ENCODE data around the gene SIX5.

Gene SIX5

DNA sequence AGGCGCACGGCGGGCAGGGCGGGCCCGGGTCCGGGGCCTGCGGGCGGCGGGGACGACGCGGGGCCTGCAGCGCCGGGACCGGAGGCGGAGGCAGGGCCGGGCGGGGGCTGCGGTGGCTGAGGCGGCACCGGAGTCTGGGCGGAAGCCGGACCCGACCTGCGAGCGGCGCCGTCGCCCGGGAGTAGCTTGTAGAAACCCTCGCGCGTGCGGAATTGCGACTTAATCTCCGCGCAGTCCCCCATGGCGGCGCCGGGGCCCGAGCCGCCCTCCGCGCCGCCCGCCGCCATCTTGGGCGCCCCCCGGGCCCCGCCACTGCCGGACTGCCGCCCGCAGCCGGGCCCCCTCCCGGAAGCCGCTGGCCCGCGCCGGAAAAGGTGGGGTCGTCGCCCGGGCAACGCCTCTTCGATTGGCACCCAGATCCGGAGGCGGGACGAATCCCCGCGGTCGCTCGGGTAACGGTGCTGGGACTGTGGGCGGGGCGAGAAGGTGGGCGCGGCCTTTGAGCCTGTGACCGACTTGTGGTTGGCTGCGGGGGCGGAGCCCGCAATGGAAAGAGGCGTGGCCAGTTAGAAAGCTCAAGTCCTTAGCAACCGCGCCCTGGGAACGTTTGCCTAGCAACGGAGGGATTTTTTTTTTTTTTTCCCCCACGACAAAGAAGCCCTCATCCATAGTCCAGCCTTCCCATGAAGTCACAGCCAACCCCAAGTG, 23.6 kb upstream of the SIX5 start, which contains the start of gene DMWD:
Gene DMWD, minus strand, starts transcription at position 376 of the 708 bp plus-strand sequence. Its CDS starts 89 bp downstream, at position 287.
- Histone ChIP-seq H3K79me2 (ENCODE audit: insufficient read depth, low read length) (0 out of 2 replicates have a peak, but pooled peaks cover 4% of the 10 kb centered on the region), H3K9ac (ENCODE audit: low read depth, low read length, poor library complexity, severe bottlenecking) (peak within 1 kb of the TSS; percentile 60), H3K4me3 (ENCODE audit: low read length, poor library complexity, severe bottlenecking) (peak within 1 kb of the TSS; percentile 79), H3K27me3 (ENCODE audit: insufficient read depth, low read length, poor library complexity, severe bottlenecking) (no peaks in the 10 kb centered on the region), H3F3A (ENCODE audit: low read depth) (peaks cover 4% of the 10 kb centered on the region; the same call in 1 of the 2 replicates), H2AFZ (ENCODE audit: low read length) (no peak within 1 kb of the TSS), H3K9me3 (ENCODE audit: insufficient read depth, low read depth, low read length) (no peaks in the 10 kb centered on the region), H3K4me1 (ENCODE audit: insufficient read depth, low read length, poor library complexity, severe bottlenecking) (peaks cover 22% of the 10 kb centered on the region), H4K20me1 (ENCODE audit: insufficient read depth, low read length, poor library complexity, severe bottlenecking) (peaks cover 32% of the 10 kb centered on the region), H3K4me2 (ENCODE audit: low read depth, low read length, poor library complexity, severe bottlenecking) (peak within 1 kb of the TSS; percentile 93), H3K36me3 (ENCODE audit: insufficient read depth, low read length) (peaks cover 5% of the 10 kb centered on the region; the same call in 1 of the 2 replicates), H3K9me2 (replicated peaks; ENCODE audit: low read depth, low read length) (no peaks in the 10 kb centered on the region)
- no peak for TF ChIP-seq EZH2phosphoT487 (IDR thresholded peaks at IDR 0.05; ENCODE audit: borderline replicate concordance)
- TF ChIP-seq, protein P1, sequence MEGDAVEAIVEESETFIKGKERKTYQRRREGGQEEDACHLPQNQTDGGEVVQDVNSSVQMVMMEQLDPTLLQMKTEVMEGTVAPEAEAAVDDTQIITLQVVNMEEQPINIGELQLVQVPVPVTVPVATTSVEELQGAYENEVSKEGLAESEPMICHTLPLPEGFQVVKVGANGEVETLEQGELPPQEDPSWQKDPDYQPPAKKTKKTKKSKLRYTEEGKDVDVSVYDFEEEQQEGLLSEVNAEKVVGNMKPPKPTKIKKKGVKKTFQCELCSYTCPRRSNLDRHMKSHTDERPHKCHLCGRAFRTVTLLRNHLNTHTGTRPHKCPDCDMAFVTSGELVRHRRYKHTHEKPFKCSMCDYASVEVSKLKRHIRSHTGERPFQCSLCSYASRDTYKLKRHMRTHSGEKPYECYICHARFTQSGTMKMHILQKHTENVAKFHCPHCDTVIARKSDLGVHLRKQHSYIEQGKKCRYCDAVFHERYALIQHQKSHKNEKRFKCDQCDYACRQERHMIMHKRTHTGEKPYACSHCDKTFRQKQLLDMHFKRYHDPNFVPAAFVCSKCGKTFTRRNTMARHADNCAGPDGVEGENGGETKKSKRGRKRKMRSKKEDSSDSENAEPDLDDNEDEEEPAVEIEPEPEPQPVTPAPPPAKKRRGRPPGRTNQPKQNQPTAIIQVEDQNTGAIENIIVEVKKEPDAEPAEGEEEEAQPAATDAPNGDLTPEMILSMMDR (conservative IDR thresholded peaks at IDR 0.05; ENCODE audit: low read length) = no peak

DNA sequence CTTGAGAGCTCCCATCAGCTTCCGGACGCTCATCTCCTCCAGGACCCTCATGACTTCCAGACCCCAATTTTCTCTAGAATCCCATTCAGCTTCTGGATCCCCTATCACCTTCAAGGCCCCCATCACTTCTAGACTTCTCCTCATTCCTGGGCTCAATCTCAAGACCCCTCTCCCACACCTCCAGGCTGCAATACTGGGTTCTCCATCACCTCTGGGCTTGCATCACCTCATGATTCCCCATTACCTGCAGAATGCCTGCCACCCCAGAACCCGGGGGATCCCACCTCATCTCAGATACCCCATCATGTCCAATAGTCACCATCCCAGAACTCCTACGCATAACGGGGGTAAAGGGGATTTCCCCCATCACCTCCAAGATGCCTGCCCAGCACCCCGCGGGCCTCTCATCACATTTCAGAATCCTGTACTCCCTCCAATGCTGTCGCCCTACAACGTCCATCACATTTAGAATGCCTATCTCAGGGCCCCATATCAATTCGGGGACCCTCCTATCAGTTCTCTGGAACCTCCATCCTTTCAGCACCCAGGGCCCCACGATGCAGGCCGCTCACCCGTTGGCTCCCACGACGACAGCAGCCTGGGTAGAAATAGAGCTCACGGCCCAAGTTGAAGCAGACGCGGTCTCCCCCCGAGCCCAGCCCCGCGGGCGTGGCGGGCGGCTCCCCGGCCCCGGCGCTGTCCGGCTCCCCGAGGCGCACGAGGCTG, 22.9 kb upstream of the SIX5 start:
- Histone ChIP-seq H3K9me2 (replicated peaks; ENCODE audit: low read depth, low read length) (no peaks in the 10 kb centered on the region), H3K9me3 (ENCODE audit: insufficient read depth, low read depth, low read length) (no peaks in the 10 kb centered on the region), H3K79me2 (ENCODE audit: insufficient read depth, low read length) (0 out of 2 replicates have a peak, but pooled peaks cover 4% of the 10 kb centered on the region), H4K20me1 (ENCODE audit: insufficient read depth, low read length, poor library complexity, severe bottlenecking) (peaks cover 32% of the 10 kb centered on the region), H2AFZ (ENCODE audit: low read length) (no peak overlapping the region), H3K4me2 (ENCODE audit: low read depth, low read length, poor library complexity, severe bottlenecking) (peak overlapping the region; percentile 93), H3F3A (ENCODE audit: low read depth) (peaks cover 4% of the 10 kb centered on the region; the same call in 1 of the 2 replicates), H3K9ac (ENCODE audit: low read depth, low read length, poor library complexity, severe bottlenecking) (peak overlapping the region; percentile 60), H3K4me1 (ENCODE audit: insufficient read depth, low read length, poor library complexity, severe bottlenecking) (peaks cover 22% of the 10 kb centered on the region), H3K4me3 (ENCODE audit: low read length, poor library complexity, severe bottlenecking) (peak overlapping the region; percentile 79), H3K27me3 (ENCODE audit: insufficient read depth, low read length, poor library complexity, severe bottlenecking) (no peaks in the 10 kb centered on the region), H3K36me3 (ENCODE audit: insufficient read depth, low read length) (peaks cover 5% of the 10 kb centered on the region; the same call in 1 of the 2 replicates)
- TF ChIP-seq, protein P1 (conservative IDR thresholded peaks at IDR 0.05; ENCODE audit: low read length) = no peak
- no peak for TF ChIP-seq EZH2phosphoT487 (IDR thresholded peaks at IDR 0.05; ENCODE audit: borderline replicate concordance)

DNA sequence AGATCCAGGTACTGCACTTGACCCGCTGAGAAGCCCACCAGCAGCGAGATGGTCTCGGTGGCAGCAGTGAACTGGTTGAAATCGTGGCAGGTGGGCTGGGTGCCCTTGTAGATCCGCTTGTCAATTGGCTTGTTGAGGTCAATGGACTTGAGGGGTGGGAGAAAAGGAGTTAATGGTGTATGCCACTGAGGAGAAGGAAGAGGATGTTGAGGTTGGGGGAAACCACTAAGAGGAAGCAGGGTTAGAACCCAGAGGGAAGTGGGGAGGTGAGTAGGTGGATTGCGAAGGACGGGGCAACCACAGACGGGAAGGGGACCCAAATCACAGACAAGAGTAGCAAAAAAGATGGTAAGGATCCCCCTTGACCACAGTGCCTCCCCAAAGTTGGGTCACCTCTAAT, 21.9 kb upstream of the SIX5 start:
- H3K4me2 ChIP-seq (ENCODE audit: low read depth, low read length, poor library complexity, severe bottlenecking) = peak overlapping the region; percentile 93
- TF ChIP-seq, protein P1 (conservative IDR thresholded peaks at IDR 0.05; ENCODE audit: low read length) = no peak
- TF ChIP-seq EZH2phosphoT487 (IDR thresholded peaks at IDR 0.05; ENCODE audit: borderline replicate concordance) = peak; percentile 79
- H4K20me1 ChIP-seq (ENCODE audit: insufficient read depth, low read length, poor library complexity, severe bottlenecking) = peaks cover 36% of the 10 kb centered on the region
- H3K4me1 ChIP-seq (ENCODE audit: insufficient read depth, low read length, poor library complexity, severe bottlenecking) = peaks cover 22% of the 10 kb centered on the region
- H3K4me3 ChIP-seq (ENCODE audit: low read length, poor library complexity, severe bottlenecking) = peak overlapping the region; percentile 79
- H3K9me3 ChIP-seq (ENCODE audit: insufficient read depth, low read depth, low read length) = no peaks in the 10 kb centered on the region
- no peaks in the 10 kb centered on the region for H3K27me3 ChIP-seq (ENCODE audit: insufficient read depth, low read length, poor library complexity, severe bottlenecking)
- peaks cover 5% of the 10 kb centered on the region; the same call in 1 of the 2 replicates for H3K36me3 ChIP-seq (ENCODE audit: insufficient read depth, low read length)
- H3K9ac ChIP-seq (ENCODE audit: low read depth, low read length, poor library complexity, severe bottlenecking) = no peak overlapping the region
- no peak overlapping the region for H2AFZ ChIP-seq (ENCODE audit: low read length)
- H3F3A ChIP-seq (ENCODE audit: low read depth) = peaks cover 4% of the 10 kb centered on the region; the same call in 1 of the 2 replicates
- H3K79me2 ChIP-seq (ENCODE audit: insufficient read depth, low read length) = 0 out of 2 replicates have a peak, but pooled peaks cover 4% of the 10 kb centered on the region
- no peaks in the 10 kb centered on the region for H3K9me2 ChIP-seq (replicated peaks; ENCODE audit: low read depth, low read length)

All from Loucy (cell line).